H1 (cell line): ENCODE measurements around the gene ARHGEF1. TPM values are rescaled to one million over a fixed set of nuclear protein-coding genes. Genes with fewer than 3 reads are reported as not detected.

ENCODE experiments used
- CTCF ChIA-PET: fragments of 300-600 bp; sonication (Branson Sonifier 250); formaldehyde crosslinking; loops from one replicate; lab custom pipeline; 2021; ENCODE audit not compliant: partially characterized antibody; lab: Charles Lee
- POLR2A ChIA-PET: fragments of 300-600 bp; sonication (Branson Sonifier 250); formaldehyde crosslinking; loops from one replicate; lab custom pipeline; 2021; ENCODE audit warnings: inconsistent platforms; ENCODE audit not compliant: partially characterized antibody; lab: Charles Lee
- DNase-seq, 2 experiments: peaks; one replicate each; pipeline versions ENCODE4 v3.0.0 to v3.0.0-alpha.2; 2010 to 2022; ENCODE audit warnings: low spot score in 2 of 2, low read depth in 1 of 2, mixed read lengths in 1 of 2
- FAIRE-seq: peaks from 2 replicates; lab custom pipeline; 2011; peaks lifted over from hg19 to GRCh38; lab: Jason Lieb, UNC
- H2AFZ ChIP-seq: 2 replicates; pipeline ENCODE4 v1.8.1; 2012; ENCODE audit warnings: low read length, inconsistent platforms
- H2AK5ac ChIP-seq: 2 replicates; pipeline ENCODE4 v1.6.1; 2013; ENCODE audit warnings: low read depth, low read length
- H2BK120ac ChIP-seq: replicated peaks from 2 replicates; pipeline ENCODE3; 2013; ENCODE audit warnings: low read depth, low read length, inconsistent platforms
- H2BK12ac ChIP-seq: 2 replicates; pipeline ENCODE4 v1.6.1; 2013; ENCODE audit warnings: low read depth, low read length
- H2BK15ac ChIP-seq: 2 replicates; pipeline ENCODE4 v1.6.1; 2013; ENCODE audit warnings: low read length
- H2BK20ac ChIP-seq: 2 replicates; pipeline ENCODE4 v1.6.1; 2013; ENCODE audit warnings: low read length
- H2BK5ac ChIP-seq: 2 replicates; pipeline ENCODE4 v1.6.1; 2013; ENCODE audit warnings: low read depth, low read length
- H3K14ac ChIP-seq: 2 replicates; pipeline ENCODE4 v1.6.1; 2013; ENCODE audit warnings: inconsistent platforms; ENCODE audit not compliant: insufficient read length
- H3K18ac ChIP-seq: 2 replicates; pipeline ENCODE4 v1.6.1; 2013; ENCODE audit warnings: low read length; ENCODE audit errors: extremely low read depth
- H3K23ac ChIP-seq: 2 replicates; pipeline ENCODE4 v1.6.1; 2013; ENCODE audit warnings: inconsistent platforms; ENCODE audit not compliant: insufficient read length
- H3K23me2 ChIP-seq: 2 replicates; pipeline ENCODE4 v1.6.1; 2013; ENCODE audit warnings: low read depth, low read length
- H3K27ac ChIP-seq: 2 replicates; pipeline ENCODE4 v1.6.1; 2011; ENCODE audit warnings: low read depth, low read length, inconsistent platforms
- H3K27me3 ChIP-seq, 4 experiments: replicated peaks in 1 of 4; 1 replicate in 1 of 4; 2 replicates in 3 of 4; pipeline versions ENCODE4 v1.6.1 to v1.8.1; 2011 to 2013; ENCODE audit warnings: low read length in 3 of 4, mild to moderate bottlenecking in 3 of 4, inconsistent platforms in 2 of 4, mixed read lengths in 2 of 4, moderate library complexity in 1 of 4; ENCODE audit not compliant: control insufficient read depth in 3 of 4, insufficient read depth in 3 of 4; ENCODE audit errors: extremely low read depth in 1 of 4
- H3K36me3 ChIP-seq, 4 experiments: 2 replicates each; pipeline versions ENCODE4 v1.6.1 to v1.8.1; 2011 to 2013; ENCODE audit warnings: mild to moderate bottlenecking in 4 of 4, low read length in 3 of 4, moderate library complexity in 2 of 4, control low read depth in 1 of 4, inconsistent platforms in 1 of 4; ENCODE audit not compliant: insufficient read depth in 4 of 4, control insufficient read depth in 2 of 4
- H3K4ac ChIP-seq: replicated peaks from 2 replicates; pipeline ENCODE3; 2013; ENCODE audit warnings: low read length, low read depth, mixed read lengths, inconsistent platforms; ENCODE audit not compliant: insufficient read length
- H3K4me1 ChIP-seq, 4 experiments: replicated peaks in 1 of 4; 1 replicate in 1 of 4; 2 replicates in 3 of 4; pipeline versions ENCODE4 v1.6.1 to v1.8.1; 2011 to 2013; ENCODE audit warnings: low read length in 3 of 4, inconsistent platforms in 2 of 4, mixed read lengths in 1 of 4; ENCODE audit not compliant: insufficient read depth in 4 of 4, control insufficient read depth in 3 of 4
- H3K4me2 ChIP-seq, 2 experiments: 2 replicates each; pipeline versions ENCODE4 v1.6.1 to v1.8.1; 2011 to 2013; ENCODE audit warnings: low read depth in 2 of 2, low read length in 2 of 2, control low read depth in 1 of 2, inconsistent platforms in 1 of 2, mild to moderate bottlenecking in 1 of 2; ENCODE audit not compliant: insufficient read depth in 1 of 2
- H3K4me3 ChIP-seq, 4 experiments: fragments of 200-600, 300-600 bp in 1 of 4; sonication (generic), shearing (Covaris generic), sonication (Bioruptor Twin) in 1 of 4; 2 replicates each; pipeline versions ENCODE4 v1.5.1 to v1.8.1; 2011 to 2016; ENCODE audit warnings: low read length in 4 of 4, low read depth in 3 of 4, control low read depth in 2 of 4, inconsistent platforms in 2 of 4, mild to moderate bottlenecking in 2 of 4, mixed read lengths in 1 of 4, moderate library complexity in 1 of 4; ENCODE audit not compliant: insufficient read depth in 2 of 4; ENCODE audit errors: extremely low read depth in 1 of 4
- H3K56ac ChIP-seq: replicated peaks from 2 replicates; pipeline ENCODE3; 2013; ENCODE audit warnings: low read depth, mild to moderate bottlenecking, mixed read lengths, low read length, inconsistent platforms; ENCODE audit not compliant: insufficient read length
- H3K79me1 ChIP-seq: 2 replicates; pipeline ENCODE4 v1.6.1; 2013; ENCODE audit warnings: low read depth, low read length, control low read depth
- H3K79me2 ChIP-seq, 2 experiments: 2 replicates each; pipeline versions ENCODE4 v1.6.1 to v1.8.1; 2012 to 2013; ENCODE audit warnings: low read length in 2 of 2, mild to moderate bottlenecking in 2 of 2, inconsistent platforms in 1 of 2; ENCODE audit not compliant: insufficient read depth in 2 of 2, control insufficient read depth in 1 of 2
- H3K9ac ChIP-seq, 4 experiments: replicated peaks in 1 of 4; 1 replicate in 1 of 4; 2 replicates in 3 of 4; pipeline versions ENCODE4 v1.6.1 to v1.8.1; 2011 to 2013; ENCODE audit warnings: low read depth in 3 of 4, low read length in 3 of 4, control low read depth in 2 of 4, mild to moderate bottlenecking in 2 of 4, moderate library complexity in 2 of 4, inconsistent platforms in 1 of 4; ENCODE audit errors: extremely low read depth in 1 of 4
- H3K9me3 ChIP-seq, 2 experiments: 2 replicates each; pipeline versions ENCODE4 v1.6.1 to v1.8.1; 2012 to 2013; ENCODE audit warnings: mild to moderate bottlenecking in 2 of 2, moderate library complexity in 2 of 2, control low read depth in 1 of 2, inconsistent platforms in 1 of 2, low read depth in 1 of 2, low read length in 1 of 2, mixed read lengths in 1 of 2; ENCODE audit not compliant: insufficient read depth in 2 of 2
- H4K20me1 ChIP-seq, 2 experiments: replicated peaks in 1 of 2; 2 replicates each; pipeline versions ENCODE3 to v1.8.1; 2011 to 2013; ENCODE audit warnings: inconsistent platforms in 2 of 2, low read length in 2 of 2, mild to moderate bottlenecking in 1 of 2; ENCODE audit not compliant: insufficient read depth in 2 of 2, control insufficient read depth in 1 of 2
- H4K5ac ChIP-seq: 2 replicates; pipeline ENCODE4 v1.6.1; 2013; ENCODE audit warnings: low read length, low read depth, mixed read lengths, inconsistent platforms; ENCODE audit not compliant: insufficient read length
- H4K8ac ChIP-seq: 2 replicates; pipeline ENCODE4 v1.8.0; 2013; ENCODE audit warnings: mild to moderate bottlenecking, moderate library complexity, low read length, inconsistent platforms; ENCODE audit not compliant: insufficient read depth; ENCODE audit errors: extremely low read depth
- H4K91ac ChIP-seq: replicated peaks from 2 replicates; pipeline ENCODE3; 2013; ENCODE audit warnings: low read length, mixed read lengths, inconsistent platforms; ENCODE audit not compliant: insufficient read length
- MAFK ChIP-seq: IDR thresholded peaks from 2 replicates; pipeline ENCODE4 v1.6.1; 2012; ENCODE audit warnings: low read depth, mild to moderate bottlenecking, improper control_type of control experiment, low read length
- RBBP5 ChIP-seq: IDR thresholded peaks from 2 replicates; pipeline ENCODE4 v1.7.1; 2012; ENCODE audit warnings: low read depth, mild to moderate bottlenecking, inconsistent platforms, low read length, moderate library complexity, borderline replicate concordance
- RNF2 ChIP-seq: fragments of 200-900, 300-1000 bp; sonication (generic); IDR thresholded peaks from 2 replicates; pipeline ENCODE4 v1.7.1; 2016; ENCODE audit warnings: borderline replicate concordance, low read depth, mild to moderate bottlenecking, antibody characterized with exemption, low read length; ENCODE audit not compliant: poor library complexity, severe bottlenecking; ENCODE audit errors: missing control alignments
- WGBS, 2 experiments: shearing (Covaris generic) in 1 of 2; methylation state at CpG; one replicate each; pipeline versions ENCODE4 v1.1.6 to v1.1.7; 2013 to 2015; ENCODE audit warnings: low lambda C conversion rate in 2 of 2, mixed read lengths in 2 of 2, inconsistent platforms in 1 of 2, low coverage in 1 of 2, missing lambda C conversion rate in 1 of 2; ENCODE audit not compliant: insufficient replicate concordance in 2 of 2, insufficient coverage in 1 of 2, insufficient read length in 1 of 2; ENCODE audit errors: extremely low coverage in 1 of 2, missing lambda C conversion rate in 1 of 2; 5-methylcytosine and 5-hydroxymethylcytosine counted together
- polyA plus RNA-seq, 7 experiments: library from polyadenylated mRNA; depleted of rRNA in 3 of 7; stranded (reverse) in 5 of 7; unstranded in 2 of 7; fragments of >200 nt in 5 of 7; fragments of 200-250 nt in 2 of 7; gene quantifications; 1 replicate in 5 of 7; 2 replicates in 1 of 7; 4 replicates in 1 of 7; pipeline versions ENCODE4 v1.2.1 to v1.2.3, GENCODE V29; 2011 to 2013; ENCODE audit warnings: missing spikeins in 2 of 7, mixed read lengths in 2 of 7
- total RNA-seq: library from RNA; stranded (reverse); fragmentation: NEBNext Ultra II Directional; extraction: Animal tissue kit (Norgen Biotek cat#: 25700); gene quantifications from 2 replicates; pipeline ENCODE4 v1.2.1, GENCODE V29; 2021

Gene ARHGEF1
- total and polyA plus RNA-seq, 2 of the 8 experiments (the other 6 are each of a cell fraction or from before 2014, with no cell fraction given), result 23.0 to 49.0 TPM

- H3K79me2 ChIP-seq, result no peaks in the 10 kb centered on the region
- H2BK120ac ChIP-seq, result peak within 1 kb of the TSS; percentile 88
- H3K18ac ChIP-seq, result no peak within 1 kb of the TSS; the same call in 1 of the 2 replicates
- ChIA-PET CTCF (interaction anchor here (0.6 to 1.5 kb wide), 8 partner anchors 9 to 55 kb away, joined by 3 to 6 read pairs (median 4); no protein-coding TSS in a partner anchor), POLR2A (interaction anchor here (0.8 to 9.6 kb wide), 8 partner anchors 9 to 68 kb away, joined by 3 to 71 read pairs (median 4); partner anchors contain the start of gene RPS19)
- no peak within 1 kb of the TSS for H3K27ac ChIP-seq
- H2AFZ ChIP-seq, result peak within 1 kb of the TSS; percentile 5; the same call in 1 of the 2 replicates
- H3K14ac ChIP-seq, result no peak within 1 kb of the TSS
- peak within 1 kb of the TSS; percentile 95 for H2BK20ac ChIP-seq
- H2AK5ac ChIP-seq, result peak within 1 kb of the TSS; percentile 96
- H3K9ac ChIP-seq, result no peak within 1 kb of the TSS; a peak in 1 of 7 replicates
- H3K27me3 ChIP-seq, result peaks cover 87 to 97% (median 95%) of the 10 kb centered on the region in 4 experiments
- no peaks in the 10 kb centered on the region for H3K79me1 ChIP-seq
- H2BK12ac ChIP-seq, result peak within 1 kb of the TSS; percentile 97; the same call in 1 of the 2 replicates
- H3K4me1 ChIP-seq, result peaks cover 6 to 20% (median 14%) of the 10 kb centered on the region in 4 experiments
- H3K4ac ChIP-seq, result no peak within 1 kb of the TSS
- no peak within 1 kb of the TSS for H4K5ac ChIP-seq
- 0 out of 2 replicates have a peak, but pooled peaks have one; percentile 16 for TF ChIP-seq RBBP5
- peak; percentile 25 for TF ChIP-seq RNF2
- TF ChIP-seq MAFK, result no peak
- H3K4me3 ChIP-seq, result peak within 1 kb of the TSS; percentile 33 to 60 (median 42)
- H2BK5ac ChIP-seq, result no peak within 1 kb of the TSS
- no peaks in the 10 kb centered on the region for H3K9me3 ChIP-seq
- peak within 1 kb of the TSS; percentile 66 to 79 for H3K4me2 ChIP-seq
- no peaks in the 10 kb centered on the region; a peak in 1 of 8 replicates for H3K36me3 ChIP-seq
- FAIRE-seq, result no peak
- 2% methylated on average over 26 of the region's 49 CpGs; no CpG with 5 or more reads in 1 of the 2 experiments for WGBS, 2 experiments
- peaks cover 12% of the 10 kb centered on the region for H3K23me2 ChIP-seq
- peak within 1 kb of the TSS; percentile 100 for H2BK15ac ChIP-seq
- peaks cover 8 to 31% of the 10 kb centered on the region in 2 experiments for H4K20me1 ChIP-seq
- peak within 1 kb of the TSS; percentile 82 for H4K91ac ChIP-seq
- H4K8ac ChIP-seq, result peak within 1 kb of the TSS; percentile 87
- DNase-seq, result no peak
- no peak within 1 kb of the TSS for H3K56ac ChIP-seq
- peak within 1 kb of the TSS; percentile 36 for H3K23ac ChIP-seq
Observed at GRCh38 chr19:41928221-41928683, 45.3 kb downstream of the ARHGEF1 start, which contains the start of gene ERFL. TSS of gene ERFL (minus strand) at chr19:41928449. CDS start at chr19:41912919, 15,530 bp downstream.
